Femur (tissue), 1 donor: ENCODE results near the gene SBK3.
"Not testable (repeated sequence)": the region's sequence is repeated elsewhere in the genome, so short reads cannot be mapped to it uniquely, and the experiment has no call there.

Experiments used
- DNase-seq: peaks from one replicate; pipeline ENCODE4 v3.0.0-alpha.2; 2017

SBK3 gene

DNA sequence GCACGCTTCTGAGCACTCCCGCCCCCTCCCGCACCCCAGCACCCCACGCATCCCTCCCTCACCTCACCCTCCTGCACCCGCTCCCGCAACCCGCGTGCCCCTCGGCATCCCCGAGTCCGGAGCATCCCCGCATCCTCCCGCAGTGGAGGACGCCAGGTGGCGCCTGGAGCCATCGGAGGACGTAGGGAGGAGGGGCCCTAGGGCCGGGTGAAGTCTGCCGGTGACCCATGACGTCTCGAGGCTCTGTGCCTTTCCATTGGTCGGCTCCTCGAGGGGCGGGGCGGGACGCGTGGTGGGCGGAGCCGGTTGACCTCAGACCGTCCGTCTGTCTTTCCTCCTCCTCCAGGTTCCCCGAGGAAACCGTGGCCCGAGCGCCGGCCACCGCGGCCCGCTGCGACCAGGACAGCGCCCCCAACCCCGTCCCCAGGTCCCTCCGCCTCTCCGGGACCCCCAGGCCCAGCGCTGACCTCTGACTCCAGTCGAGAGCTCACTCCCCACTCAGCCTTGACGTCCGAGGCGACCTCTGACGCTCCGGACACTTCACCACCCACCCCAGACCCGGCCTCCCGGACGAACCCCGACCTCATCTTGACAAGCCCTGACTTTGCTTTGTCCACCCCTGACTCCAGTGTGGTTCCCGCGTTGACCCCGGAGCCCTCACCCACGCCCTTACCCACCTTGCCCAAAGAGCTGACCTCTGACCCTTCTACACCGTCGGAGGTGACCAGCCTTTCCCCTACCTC lies 28.3 kb downstream of the SBK3 start:
- peak; percentile 95 for DNase-seq

DNA sequence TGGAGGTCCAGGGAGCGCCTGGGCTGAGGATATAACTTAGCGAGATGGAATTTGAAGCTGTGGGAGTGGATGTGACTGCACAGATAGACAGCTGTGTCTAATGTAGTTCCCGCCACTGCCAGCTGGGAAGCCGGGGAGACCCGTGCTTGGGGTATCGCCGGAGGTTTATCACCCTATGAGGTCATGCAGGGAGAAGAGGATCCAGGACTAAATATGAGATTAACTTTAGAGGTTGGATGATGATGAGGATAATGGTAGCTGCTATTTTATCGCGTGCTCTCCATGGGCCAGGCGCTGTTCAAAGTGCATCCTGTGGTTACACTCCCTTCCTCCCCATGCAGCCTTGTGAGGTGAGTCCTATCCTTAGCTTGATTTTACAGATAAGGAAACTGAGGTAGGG lies 37.2 kb downstream of the SBK3 start:
- DNase-seq = peak; percentile 8

DNA sequence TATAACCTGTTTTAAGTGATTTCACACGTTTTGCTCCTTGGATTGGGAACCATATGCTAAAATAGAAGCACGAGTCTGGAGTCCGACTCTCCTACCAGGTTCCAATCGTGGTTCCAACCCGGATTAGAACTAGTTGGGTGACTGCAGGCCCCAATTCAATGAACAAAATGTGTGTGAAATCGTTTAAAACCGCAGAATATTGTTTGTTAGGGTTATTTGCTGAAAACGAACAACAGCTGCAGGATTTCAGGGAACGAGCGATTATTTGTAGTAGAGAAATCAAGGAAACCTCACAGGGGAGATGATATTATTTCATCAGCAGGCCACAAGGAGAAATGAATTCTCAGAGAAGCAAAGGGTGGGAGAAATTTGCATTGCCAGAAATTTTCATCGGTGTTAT lies 40.4 kb downstream of the SBK3 start:
- DNase-seq = no peak

DNA sequence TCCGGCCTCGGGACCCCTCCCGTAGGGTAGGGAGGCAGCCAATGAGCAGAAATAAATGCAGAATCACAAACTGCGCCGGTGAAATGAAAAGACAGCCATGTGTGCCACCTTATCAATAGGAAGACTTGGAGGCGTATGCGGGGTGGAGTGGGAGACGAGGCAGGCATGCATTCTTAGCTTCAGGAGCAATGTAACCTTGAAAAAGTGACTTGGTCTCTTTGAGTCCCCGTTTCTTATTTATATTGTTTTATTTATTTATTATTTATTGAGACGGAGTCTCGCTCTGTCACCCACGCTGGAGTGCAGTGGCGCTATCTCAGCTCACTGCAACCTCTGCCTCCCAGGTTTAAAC lies 41.1 kb downstream of the SBK3 start:
- no peak for DNase-seq

DNA sequence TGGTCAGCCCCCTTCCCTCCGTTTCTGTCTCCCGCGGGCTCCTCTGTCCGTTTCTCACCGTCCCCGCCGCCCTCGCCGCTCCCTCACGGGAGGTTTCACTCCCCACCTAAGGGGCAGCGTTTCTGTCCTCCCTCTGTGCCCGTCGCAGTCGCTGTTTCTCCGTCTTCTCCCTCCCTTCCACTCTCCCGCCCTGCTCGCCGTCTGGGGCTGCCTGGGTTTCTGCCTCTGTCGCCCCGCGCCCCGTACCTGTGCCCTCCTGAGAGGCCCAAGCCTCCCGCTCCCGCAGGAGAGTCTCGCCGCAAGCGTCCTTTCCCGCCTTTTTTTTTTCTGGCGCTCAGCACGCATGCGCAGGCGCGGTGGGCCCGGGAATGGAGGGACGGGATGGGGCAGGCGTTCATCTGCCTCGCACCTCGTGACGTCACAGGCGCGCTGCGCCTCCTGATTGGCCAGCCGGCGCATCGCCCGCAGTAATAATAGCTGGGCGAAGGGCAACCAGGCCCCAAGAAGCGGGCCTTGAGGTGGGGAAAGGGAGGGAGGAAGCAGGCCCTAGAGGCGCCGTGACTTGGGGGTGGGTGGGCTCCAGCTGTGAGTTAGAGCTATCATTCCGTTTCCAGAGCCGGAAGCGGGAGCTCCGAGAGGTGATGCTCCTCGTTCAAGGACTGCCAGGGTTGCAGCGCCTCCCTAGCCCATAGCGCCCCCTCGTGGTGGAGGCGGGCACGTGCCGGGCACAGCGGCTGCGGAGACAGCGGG lies 41.7 kb downstream of the SBK3 start:
- DNase-seq = peak; percentile 94

DNA sequence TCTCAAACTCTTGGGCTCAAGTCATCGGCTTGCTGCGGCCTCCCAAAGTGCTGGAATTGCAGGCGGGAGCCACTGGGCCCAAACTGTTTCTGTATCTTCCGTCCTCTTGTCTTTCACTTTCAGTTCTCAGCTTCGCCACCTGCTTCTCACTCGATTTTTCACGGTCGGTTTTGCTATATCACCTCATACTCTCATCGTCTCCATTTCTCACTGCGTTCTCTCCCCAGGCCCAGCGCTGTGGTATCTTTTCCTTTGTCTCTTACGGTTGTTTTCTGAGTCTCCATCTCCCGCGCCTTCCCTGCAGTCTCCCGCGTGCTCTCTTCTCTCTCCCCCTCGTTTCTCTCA lies 42.2 kb downstream of the SBK3 start:
- no peak for DNase-seq

DNA sequence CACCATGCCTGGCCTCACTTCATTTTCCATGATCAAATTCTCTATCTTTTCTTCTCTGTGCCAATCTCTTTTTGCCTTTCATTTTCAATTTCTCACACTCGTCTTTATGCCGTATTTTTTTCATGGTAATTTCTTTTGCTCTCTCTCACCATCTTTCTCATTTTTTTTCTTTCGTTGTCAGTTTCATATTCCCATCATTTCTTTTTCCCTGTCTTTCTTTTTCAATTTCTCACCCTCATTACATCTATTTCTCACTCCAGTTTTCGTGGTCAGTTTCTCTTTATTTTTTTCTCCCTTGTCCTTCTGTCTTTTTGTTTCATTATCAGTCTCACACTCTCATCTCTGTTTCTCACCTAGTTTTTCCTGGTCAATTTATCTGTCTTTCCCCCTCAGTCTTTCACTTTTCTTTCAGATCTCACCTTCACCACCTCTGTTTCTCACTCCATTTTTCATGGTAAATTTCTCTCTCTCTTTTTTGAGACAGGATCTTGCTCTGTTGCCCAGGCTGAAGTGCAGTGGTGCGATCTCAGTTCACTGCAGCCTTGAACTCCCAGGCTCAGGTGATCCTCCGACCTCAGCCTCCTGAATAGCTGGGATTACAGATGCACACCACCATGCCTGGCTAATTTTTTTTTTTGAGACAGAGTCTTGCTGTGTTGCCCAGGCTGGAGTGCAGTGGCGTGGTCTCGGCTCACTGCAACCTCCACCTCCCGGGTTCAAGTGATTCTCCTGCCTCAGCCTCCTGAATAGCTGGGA lies 43.0 kb downstream of the SBK3 start:
- no peak for DNase-seq

DNA sequence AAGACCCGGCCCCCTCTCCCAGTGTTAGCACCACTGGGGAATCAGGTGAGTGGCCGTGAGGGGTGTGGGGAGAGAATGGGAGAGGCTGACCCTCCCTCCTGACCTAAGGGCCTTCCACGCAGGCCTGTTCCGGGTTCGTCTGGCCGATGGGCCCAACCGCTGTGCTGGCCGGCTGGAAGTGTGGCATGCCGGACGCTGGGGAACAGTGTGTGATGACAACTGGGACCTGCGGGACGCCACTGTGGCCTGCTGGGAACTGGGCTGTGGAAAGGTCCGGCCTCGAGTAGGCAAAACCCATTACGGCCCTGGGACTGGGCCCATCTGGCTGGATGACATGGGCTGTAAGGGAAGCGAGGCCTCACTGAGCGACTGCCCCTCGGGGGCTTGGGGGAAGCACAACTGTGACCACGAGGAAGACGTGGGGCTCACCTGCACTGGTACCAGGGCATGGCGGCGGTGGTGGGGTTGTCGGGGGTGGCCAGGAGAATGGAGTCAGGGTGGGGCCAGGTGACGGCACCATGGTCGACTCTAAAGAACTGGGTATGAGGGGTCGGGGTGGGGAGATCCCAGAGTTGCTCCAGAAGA lies 44.9 kb downstream of the SBK3 start:
- DNase-seq = no peak

DNA sequence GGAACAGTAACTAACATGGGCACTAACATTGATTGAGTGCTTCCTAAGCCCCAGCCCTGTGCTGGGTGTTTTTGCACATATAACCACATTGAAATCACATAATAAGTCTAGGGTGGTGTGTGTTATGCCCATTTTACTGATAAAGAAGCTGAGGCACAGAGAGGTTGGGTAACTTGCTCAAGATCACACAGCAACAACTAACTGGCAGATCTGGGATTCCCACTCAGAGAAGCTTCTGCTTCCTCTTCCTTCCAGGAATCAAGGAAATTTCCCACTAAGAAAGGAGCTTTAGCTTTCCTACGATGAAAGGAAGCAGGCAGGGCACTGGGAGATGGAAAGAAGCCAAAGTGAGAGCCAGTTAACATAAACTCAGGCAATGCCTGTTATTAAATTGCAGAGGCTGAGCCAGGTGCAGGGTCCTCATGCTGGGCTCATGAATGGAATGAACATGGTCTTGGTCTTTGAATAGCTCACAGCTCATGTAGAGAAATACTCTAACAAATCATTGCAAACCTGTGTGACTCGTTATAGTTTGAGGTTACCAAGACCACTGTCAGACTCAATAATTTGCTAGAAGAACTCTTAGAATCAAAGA lies 47.0 kb downstream of the SBK3 start:
- no peak for DNase-seq

DNA sequence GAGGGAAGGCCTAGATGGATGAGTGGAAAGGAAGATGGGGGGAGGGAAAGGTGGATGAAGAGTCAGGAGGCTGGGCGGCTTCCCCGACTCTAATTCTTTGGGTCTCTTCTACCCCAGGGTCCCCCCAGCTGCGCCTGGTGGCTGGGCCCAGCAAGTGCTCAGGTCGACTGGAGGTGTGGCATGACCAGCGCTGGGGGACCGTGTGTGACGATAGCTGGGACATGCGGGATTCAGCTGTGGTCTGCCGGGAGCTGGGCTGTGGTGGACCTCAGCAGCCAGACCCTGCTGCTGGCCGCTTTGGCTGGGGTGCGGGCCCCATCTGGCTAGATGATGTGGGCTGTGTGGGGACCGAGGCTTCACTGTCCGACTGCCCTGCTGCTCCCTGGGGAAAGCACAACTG lies 47.6 kb downstream of the SBK3 start:
- no peak for DNase-seq

DNA sequence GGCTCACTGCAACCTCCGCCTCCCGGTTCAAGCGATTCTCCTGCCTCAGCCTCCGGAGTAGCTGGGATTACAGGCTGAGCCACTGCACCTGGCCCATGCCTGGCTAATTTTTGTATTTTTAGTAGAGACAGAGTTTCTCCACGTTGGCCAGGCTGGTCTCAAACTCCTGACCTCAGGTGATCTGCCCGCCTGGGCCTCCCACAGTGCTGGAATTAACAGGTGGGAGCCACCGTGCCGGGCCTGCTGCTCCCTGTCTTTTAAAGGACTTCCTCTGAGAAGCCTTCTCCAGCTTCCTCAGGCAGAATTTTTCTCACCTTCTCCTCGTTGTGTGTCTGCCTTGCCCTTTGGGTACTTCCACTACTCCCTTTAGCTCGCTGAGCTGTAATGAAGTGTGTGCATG lies 48.5 kb downstream of the SBK3 start:
- not testable (repeated sequence) for DNase-seq

DNA sequence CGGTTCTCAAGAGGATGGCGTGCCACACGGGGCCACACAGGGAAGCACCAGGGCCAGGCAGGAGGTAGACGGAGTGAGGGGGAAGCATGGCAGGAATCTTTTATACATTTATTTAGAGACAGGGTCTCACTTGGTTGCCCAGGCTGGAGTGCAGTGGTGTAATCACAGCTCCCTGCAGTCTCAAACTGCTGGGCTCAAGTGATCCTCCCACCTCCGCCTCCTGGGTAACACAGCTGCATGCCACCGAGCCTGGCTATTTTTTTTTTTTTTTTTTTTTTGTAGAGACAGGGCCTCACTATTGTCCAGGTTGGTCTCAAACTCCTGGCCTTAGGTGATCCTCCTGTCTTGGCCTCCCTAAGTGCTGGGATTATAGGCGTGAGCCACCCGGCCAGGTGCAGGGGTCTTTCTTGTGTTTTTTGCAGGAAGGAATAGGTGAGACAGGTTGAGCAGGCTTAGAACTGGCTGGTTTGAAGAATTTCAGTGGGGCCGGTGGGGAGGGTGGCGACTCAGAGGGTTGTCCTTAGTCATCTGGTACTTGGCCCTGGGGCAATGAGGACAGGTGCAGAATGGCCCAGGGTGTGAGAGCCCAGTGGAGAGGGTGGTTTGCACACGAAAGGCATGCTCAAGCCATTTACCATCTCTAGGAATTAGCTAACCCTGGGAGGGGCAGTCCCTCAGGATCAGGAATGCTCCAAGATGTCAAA lies 49.5 kb downstream of the SBK3 start:
- DNase-seq = no peak

DNA sequence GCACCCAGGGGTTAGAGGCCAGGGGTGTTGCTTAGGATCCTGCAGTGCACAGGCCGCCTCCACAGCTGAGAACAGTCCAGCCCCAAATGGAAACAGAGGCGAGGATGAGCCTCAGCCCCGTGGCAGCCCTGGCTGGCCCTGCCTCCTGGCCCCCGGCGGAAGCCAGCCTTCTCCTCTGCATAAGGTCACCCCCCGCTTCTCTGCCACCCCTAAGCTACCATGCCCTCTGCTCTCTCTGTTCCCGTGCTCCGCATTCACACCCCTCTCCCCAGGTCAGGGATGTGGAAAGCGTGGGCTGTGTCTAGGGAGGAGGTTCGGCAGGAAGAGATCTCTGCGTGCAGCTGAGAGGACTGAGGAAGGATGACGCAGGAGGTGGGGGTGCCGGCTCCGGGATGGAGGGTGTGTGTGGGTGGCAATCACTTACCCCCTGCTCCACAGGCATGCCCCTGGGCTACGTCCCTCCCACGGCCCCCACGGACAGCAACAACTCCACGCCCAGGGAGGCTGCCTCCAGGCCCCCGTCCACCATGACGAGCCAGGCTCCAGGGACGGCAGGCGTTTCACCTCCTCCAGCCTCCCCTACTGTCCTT lies 51.1 kb downstream of the SBK3 start:
- no peak for DNase-seq

DNA sequence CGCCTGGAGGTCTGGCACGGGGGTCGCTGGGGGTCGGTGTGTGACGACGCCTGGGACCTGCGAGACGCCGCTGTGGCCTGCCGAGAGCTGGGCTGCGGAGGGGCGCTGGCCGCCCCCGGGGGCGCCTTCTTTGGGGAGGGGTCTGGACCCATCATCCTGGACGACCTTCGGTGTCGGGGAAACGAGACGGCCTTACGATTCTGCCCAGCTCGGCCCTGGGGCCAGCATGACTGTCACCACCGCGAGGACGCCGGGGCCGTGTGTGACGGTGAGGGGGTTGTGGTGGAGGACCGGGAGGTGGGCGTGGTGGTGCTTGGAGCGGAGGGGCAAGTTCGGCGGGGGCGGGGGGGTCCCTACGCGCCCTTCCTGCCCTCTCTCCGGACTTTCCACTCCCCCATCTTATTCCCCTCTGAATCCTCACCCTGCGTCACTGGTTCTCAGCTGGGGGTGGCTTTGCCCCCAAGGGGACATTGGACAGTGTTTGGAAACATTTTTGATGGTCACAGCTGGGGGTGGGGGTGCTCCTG lies 51.6 kb downstream of the SBK3 start:
- no peak for DNase-seq

DNA sequence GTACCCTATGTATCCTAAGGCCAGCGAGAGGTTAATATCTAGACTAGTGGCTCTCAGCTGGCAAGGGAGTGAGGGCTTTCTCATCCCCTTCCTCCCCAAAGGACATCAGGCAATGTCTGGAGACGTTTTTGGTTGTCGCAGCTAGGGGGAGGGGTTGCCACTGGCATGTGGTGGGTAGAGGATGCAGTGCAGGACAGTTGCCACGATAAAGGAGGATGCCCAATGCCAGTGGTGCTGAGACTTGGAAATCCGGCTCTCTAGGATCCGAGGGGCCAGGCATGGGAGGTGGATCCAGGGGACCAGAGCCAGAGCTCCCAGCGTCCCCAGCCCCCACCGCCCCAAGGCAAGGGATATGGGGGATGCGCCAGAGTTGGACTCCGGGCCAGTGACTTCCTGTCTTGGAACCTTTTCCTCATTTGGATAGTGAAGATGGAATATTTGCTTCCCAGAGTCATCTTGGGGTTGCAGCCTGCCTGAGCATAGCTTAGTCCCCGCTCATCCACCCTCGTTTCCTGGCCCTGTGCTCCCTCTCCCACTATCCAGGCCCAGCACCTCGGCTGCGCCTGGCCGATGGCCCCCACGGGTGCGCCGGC lies 52.2 kb downstream of the SBK3 start:
- DNase-seq = peak; percentile 81

DNA sequence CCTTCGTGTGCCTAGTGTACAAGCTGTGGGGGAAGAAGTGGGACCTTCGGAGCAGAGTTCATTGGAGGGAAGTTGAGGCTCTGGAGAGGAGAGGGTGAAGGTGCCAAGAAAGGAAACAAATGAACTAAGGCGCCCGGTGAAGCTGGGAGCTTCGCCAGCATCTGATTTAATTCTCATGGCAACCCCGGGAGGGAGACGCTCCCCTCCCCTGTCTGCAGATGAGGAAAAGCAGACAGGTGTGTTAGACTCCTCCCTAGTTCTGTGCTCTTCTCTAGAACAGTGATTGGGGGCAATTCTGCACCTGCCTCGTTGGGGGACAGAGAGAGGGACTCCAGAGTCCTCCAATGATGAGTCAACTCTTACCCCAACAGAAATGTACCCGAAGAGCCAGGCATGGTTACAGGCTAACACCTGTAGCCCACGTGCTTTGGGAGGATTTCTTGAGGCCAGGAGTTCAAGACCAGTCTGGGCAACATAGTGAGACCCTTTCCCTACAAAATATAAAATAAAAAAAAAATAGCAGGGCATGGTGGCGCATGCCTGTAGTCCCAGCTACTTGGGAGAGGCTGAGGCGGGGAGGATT lies 52.9 kb downstream of the SBK3 start:
- DNase-seq = no peak

DNA sequence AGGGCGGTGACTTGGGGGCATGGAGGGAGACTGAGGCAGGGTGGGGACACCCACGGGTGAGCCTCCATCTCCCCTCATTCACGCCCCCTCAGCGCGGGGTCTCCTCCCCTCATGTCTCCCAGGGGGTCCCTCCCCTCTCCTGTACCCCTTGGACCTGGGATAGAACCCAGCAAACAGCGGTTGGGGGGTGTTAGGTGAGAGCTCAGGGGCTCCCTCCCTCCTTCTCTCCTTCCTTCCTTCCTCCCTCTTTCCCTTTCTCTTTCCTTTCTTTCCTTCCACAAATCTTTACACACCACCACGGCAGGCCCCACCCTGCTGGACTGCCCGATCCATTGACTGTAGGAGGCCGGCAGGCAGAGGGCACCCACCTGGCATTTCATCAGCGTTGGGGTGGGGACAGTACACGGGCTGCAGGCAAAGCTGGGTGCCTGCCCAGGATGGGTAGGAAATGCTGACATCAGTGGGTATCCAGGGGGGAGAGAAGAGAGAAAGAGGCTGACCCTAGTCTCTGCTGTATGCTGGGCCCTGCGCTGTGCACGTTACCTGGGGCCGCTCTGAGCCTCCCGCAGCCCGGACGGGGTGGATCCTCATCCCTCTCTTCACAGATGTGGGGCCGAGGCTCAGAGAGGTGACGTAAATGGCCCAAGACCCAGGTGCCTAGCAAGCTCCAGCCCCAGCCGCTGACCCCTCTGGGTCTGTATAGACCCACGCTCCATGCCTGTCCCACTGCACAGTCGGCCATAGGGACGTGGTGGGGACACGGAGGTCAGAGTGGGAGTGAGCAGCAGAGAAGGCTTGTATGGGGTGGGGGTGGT lies 53.6 kb downstream of the SBK3 start:
- no peak for DNase-seq
